GM23248 (cell line): Measurements from ENCODE around the gene TOLLIP. TPM values are rescaled to one million over a fixed set of nuclear protein-coding genes. Genes with fewer than 3 reads are reported as not detected.

Experiments
- DNase-seq: peaks from one replicate; pipeline ENCODE4 v3.0.0-alpha.2; 2015
- H2AFZ ChIP-seq: fragments of 200-600 bp; sonication (generic); 2 replicates; pipeline ENCODE4 v1.6.1; 2016; ENCODE audit warnings: antibody characterized with exemption
- H3F3A ChIP-seq: fragments of 200-600 bp; sonication (generic); 2 replicates; pipeline ENCODE4 v1.6.1; 2016; ENCODE audit warnings: mild to moderate bottlenecking, antibody characterized with exemption, mixed run types; ENCODE audit not compliant: insufficient read depth
- H3K27ac ChIP-seq: fragments of 200-600 bp; sonication (generic); 2 replicates; pipeline ENCODE4 v1.5.1; 2016; ENCODE audit warnings: mild to moderate bottlenecking
- H3K27me3 ChIP-seq: fragments of 200-600 bp; sonication (generic); replicated peaks from 2 replicates; pipeline ENCODE4 v1.6.1; 2016; ENCODE audit warnings: mild to moderate bottlenecking; ENCODE audit not compliant: insufficient read depth
- H3K36me3 ChIP-seq: fragments of 200-600 bp; sonication (generic); 2 replicates; pipeline ENCODE4 v1.6.1; 2016; ENCODE audit warnings: low read depth, mild to moderate bottlenecking
- H3K4me1 ChIP-seq: fragments of 200-600 bp; sonication (generic); 2 replicates; pipeline ENCODE4 v1.6.1; 2016; ENCODE audit warnings: mild to moderate bottlenecking; ENCODE audit not compliant: insufficient read depth
- H3K4me2 ChIP-seq: fragments of 200-600 bp; sonication (generic); one replicate; pipeline ENCODE4 v1.6.1; 2016; ENCODE audit warnings: mild to moderate bottlenecking; ENCODE audit not compliant: unreplicated experiment
- H3K4me3 ChIP-seq: fragments of 200-600 bp; sonication (generic); 2 replicates; pipeline ENCODE4 v1.5.1; 2016; ENCODE audit warnings: mild to moderate bottlenecking
- H3K79me2 ChIP-seq: fragments of 200-600 bp; sonication (generic); 2 replicates; pipeline ENCODE4 v1.6.1; 2016; ENCODE audit warnings: mild to moderate bottlenecking; ENCODE audit not compliant: insufficient read depth
- H3K9ac ChIP-seq: fragments of 200-600 bp; sonication (generic); 2 replicates; pipeline ENCODE4 v1.6.1; 2016; ENCODE audit warnings: mild to moderate bottlenecking
- H3K9me2 ChIP-seq: fragments of 200-600 bp; sonication (generic); 2 replicates; pipeline ENCODE4 v1.6.1; 2016; ENCODE audit warnings: mixed run types, mild to moderate bottlenecking, moderate library complexity; ENCODE audit not compliant: insufficient read depth
- H3K9me3 ChIP-seq: fragments of 200-600 bp; sonication (generic); one replicate; pipeline ENCODE4 v1.6.1; 2017; ENCODE audit warnings: low read depth
- H4K20me1 ChIP-seq: fragments of 200-600 bp; sonication (generic); 2 replicates; pipeline ENCODE4 v1.6.0; 2016; ENCODE audit not compliant: insufficient read depth
- EZH2 ChIP-seq: fragments of 200-600 bp; sonication (generic); IDR thresholded peaks from 2 replicates; pipeline ENCODE4 v1.6.1; 2018; ENCODE audit warnings: antibody characterized with exemption, mild to moderate bottlenecking; ENCODE audit not compliant: insufficient read depth, poor library complexity, severe bottlenecking
- EZH2phosphoT487 ChIP-seq: fragments of 200-600 bp; sonication (generic); IDR thresholded peaks from 2 replicates; pipeline ENCODE4 v1.6.1; 2018; ENCODE audit warnings: antibody characterized with exemption, moderate library complexity, mild to moderate bottlenecking, low read depth; ENCODE audit not compliant: insufficient read depth
- WGBS, 2 experiments: methylation state at CpG; one replicate each; pipeline ENCODE4 v1.1.6; 2015 to 2017; ENCODE audit warnings: low lambda C conversion rate in 2 of 2, low coverage in 1 of 2; ENCODE audit errors: missing lambda C conversion rate in 2 of 2; 5-methylcytosine and 5-hydroxymethylcytosine counted together
- in situ Hi-C: fragments of 300-500 bp; cut with MboI; formaldehyde crosslinking; loops from 2 replicates; pipeline ENCODE4 v1.15.0; 2020
- polyA plus RNA-seq: library from polyadenylated mRNA; unstranded; fragments of >200 nt; fragmentation: Nextera tagmentation; extraction: Ambion mirVana; gene quantifications from 2 replicates; pipeline ENCODE4 v1.2.1, GENCODE V29; 2016
- total RNA-seq: library from RNA; depleted of rRNA; stranded (reverse); fragments of >200 nt; shearing (Covaris generic); gene quantifications from 2 replicates; pipeline ENCODE4 v1.2.3, GENCODE V29; 2014

Gene TOLLIP
- total and polyA plus RNA-seq, 2 experiments from 2014 or later = 27.3 to 57.7 TPM

DNA sequence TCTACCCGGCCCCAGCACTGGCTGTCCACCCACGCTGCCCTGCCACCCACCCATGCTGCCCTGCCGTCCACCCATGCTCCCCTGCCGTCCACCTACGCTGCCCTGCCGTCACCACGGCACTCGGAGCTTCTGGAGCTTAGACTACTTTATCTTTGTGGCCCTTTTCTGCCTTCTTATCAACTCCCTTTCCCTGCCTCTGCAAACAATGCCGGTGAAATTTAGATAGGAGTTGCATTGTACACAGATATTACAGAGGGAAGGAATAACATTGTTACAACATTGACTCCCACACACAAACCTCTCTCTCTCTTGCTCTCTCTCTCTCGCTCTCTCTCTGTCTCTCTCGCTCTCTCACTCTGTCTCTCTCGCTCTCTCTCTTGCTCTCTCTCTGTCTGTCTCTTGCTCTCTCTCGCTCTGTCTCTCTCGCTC, 46.6 kb upstream of the TOLLIP start:
- Histone ChIP-seq H3K4me2 (no peak overlapping the region), H4K20me1 (no peaks in the 10 kb centered on the region), H3K79me2 (no peaks in the 10 kb centered on the region), H3K9me3 (no peaks in the 10 kb centered on the region), H2AFZ (no peak overlapping the region), H3F3A (no peaks in the 10 kb centered on the region), H3K4me1 (no peaks in the 10 kb centered on the region), H3K9me2 (no peaks in the 10 kb centered on the region), H3K27me3 (peaks cover 11% of the 10 kb centered on the region), H3K9ac (no peak overlapping the region), H3K36me3 (no peaks in the 10 kb centered on the region), H3K27ac (no peak overlapping the region), H3K4me3 (no peak overlapping the region)
- TF ChIP-seq EZH2phosphoT487 = no peak
- TF ChIP-seq EZH2 = no peak
- DNase-seq = no peak
- 66 to 74% methylated on average over 11 to 13 of the region's 14 CpGs for WGBS, 2 experiments
- in situ Hi-C loops = no loop called here

DNA sequence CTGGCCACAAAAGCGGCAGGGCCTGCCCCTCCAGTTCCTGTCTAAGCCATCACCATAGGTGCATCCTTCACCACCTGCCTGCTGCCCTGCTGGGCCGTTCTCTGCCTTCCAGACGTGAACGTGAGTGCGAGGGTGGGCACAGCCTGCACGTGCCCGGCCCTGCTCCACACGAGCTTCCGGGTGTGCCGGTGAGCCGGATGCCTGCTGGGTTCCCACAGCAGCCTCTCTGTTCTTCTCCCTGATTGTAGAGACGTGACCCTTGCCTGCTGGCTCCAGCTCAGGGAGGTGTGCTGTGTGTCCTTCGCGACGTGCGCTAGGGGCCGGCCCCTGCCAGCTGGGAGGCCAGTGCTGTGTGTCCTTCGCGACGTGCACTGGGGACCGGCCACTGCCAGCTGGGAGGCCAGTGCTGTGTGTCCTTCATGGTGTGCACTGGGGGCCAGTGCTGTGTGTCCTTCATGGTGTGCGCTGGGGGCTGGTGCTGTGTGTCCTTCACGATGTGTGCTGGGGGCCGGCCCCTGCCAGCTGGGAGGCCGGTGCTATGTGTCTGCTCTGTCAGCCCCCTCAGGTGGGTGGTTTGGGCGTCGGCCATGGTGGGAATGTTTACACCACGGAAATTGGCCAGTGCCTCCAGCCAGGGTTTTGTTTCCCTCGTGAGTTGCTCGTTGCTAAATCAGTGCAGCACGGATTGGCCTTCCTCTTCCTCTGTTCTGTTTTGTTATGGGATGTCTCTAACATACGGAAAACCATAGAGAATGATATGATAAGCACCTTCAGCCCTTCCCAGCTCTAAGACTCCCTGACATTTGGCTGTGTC, 44.9 kb upstream of the TOLLIP start:
- H3K27me3 ChIP-seq = peaks cover 24% of the 10 kb centered on the region
- no peaks in the 10 kb centered on the region for H3K9me3 ChIP-seq
- H3K4me1 ChIP-seq = no peaks in the 10 kb centered on the region
- H4K20me1 ChIP-seq = no peaks in the 10 kb centered on the region
- no peak overlapping the region for H3K27ac ChIP-seq
- no peaks in the 10 kb centered on the region for H3F3A ChIP-seq
- no peak overlapping the region for H3K9ac ChIP-seq
- H3K4me2 ChIP-seq = no peak overlapping the region
- no peak for DNase-seq
- H3K4me3 ChIP-seq = no peak overlapping the region
- H3K36me3 ChIP-seq = no peaks in the 10 kb centered on the region
- in situ Hi-C loops = no loop called here
- no peaks in the 10 kb centered on the region for H3K9me2 ChIP-seq
- no peak overlapping the region for H2AFZ ChIP-seq
- TF ChIP-seq EZH2 (no peak), EZH2phosphoT487 (no peak)
- WGBS, 2 experiments = 57 to 63% methylated on average over 31 to 32 of the region's 32 CpGs
- no peaks in the 10 kb centered on the region for H3K79me2 ChIP-seq

DNA sequence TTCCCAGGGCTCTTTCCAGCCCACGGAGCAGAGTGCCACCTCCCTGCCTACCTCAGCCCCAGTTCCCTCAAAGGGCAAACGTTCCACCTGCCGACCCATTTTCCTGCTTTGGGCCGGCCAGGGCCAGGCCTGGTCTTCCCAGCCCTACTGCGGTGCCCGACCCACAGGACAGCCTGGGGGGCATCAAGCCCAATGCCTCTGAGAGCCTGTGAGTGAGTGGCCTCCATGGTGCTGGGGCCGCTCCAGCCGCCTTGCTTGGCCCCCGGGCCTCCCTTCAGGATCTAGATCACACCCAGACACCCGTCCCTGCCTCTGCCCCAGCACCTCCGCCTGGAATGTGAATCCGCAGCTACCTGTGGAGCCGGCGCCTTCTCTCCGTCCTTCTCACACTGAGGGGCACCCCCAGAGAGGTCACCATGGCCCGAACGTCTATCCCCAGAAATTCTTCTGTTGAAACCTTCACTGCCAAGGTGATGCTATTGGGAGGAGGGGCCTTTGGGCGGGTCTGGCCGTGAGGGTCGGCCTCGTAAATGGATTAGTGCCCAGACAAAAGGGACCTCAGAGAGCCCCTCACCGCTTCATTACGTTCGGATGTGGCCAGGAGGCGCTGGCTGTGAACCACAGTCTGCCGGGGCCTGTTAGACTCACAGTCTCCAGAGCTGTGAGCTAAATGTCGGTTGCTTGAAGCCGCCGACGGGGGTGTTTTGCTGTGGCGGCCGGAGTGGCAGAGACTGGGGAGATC, 44.1 kb upstream of the TOLLIP start:
- Histone ChIP-seq H4K20me1 (no peaks in the 10 kb centered on the region), H3K27me3 (peaks cover 31% of the 10 kb centered on the region), H3F3A (no peaks in the 10 kb centered on the region), H3K36me3 (no peaks in the 10 kb centered on the region), H3K4me2 (no peak overlapping the region), H3K9me2 (no peaks in the 10 kb centered on the region), H2AFZ (no peak overlapping the region), H3K27ac (no peak overlapping the region), H3K9me3 (no peaks in the 10 kb centered on the region), H3K79me2 (no peaks in the 10 kb centered on the region), H3K4me1 (no peaks in the 10 kb centered on the region), H3K4me3 (no peak overlapping the region), H3K9ac (no peak overlapping the region)
- TF ChIP-seq EZH2phosphoT487 = no peak
- TF ChIP-seq EZH2 = no peak
- DNase-seq = no peak
- in situ Hi-C loops = no loop called here
- 44 to 45% methylated on average over 32 of the region's 32 CpGs for WGBS, 2 experiments

DNA sequence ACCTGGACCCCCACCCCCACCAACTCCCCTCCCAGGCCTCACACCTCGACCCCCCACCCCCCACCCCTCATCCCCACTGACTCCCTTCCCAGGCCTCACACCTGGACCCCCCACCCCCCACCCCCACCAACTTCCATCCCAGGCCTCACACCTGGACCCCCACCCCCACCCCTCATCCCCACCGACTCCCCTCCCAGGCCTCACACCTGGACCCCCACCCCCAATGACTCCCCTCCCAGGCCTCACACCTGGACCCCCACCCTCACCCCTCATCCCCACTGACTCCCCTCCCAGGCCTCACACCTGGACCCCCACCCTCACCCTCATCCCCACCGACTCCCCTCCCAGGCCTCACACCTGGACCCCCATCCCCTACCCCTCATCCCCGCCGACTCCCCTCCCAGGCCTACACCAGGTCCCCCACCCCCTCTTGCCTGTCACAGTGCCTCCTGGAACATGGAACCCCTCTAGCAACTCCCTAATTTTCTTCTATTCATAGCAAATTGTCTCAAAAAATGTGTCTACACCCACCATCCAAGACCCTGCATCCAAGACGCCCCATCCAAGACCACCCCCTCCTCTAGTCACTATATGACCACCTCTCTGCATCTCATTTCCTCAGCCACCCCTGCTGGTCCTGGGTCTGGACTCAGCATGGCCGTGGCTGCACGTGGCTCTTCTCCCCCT, 43.4 kb upstream of the TOLLIP start:
- no peak for DNase-seq
- WGBS, 2 experiments = 21 to 26% methylated on average over 3 to 8 of the region's 8 CpGs
- no peak overlapping the region for H2AFZ ChIP-seq

More for the DNA sequence above, 43.4 kb upstream of the TOLLIP start:
- H3K9ac ChIP-seq = no peak overlapping the region
- no peaks in the 10 kb centered on the region for H3K4me1 ChIP-seq
- H3K27ac ChIP-seq = no peak overlapping the region
- no peak for TF ChIP-seq EZH2
- TF ChIP-seq EZH2phosphoT487 = no peak
- H3F3A ChIP-seq = no peaks in the 10 kb centered on the region
- no peak overlapping the region for H3K4me2 ChIP-seq
- H3K79me2 ChIP-seq = no peaks in the 10 kb centered on the region
- in situ Hi-C loops = no loop called here
- H4K20me1 ChIP-seq = no peaks in the 10 kb centered on the region
- H3K9me2 ChIP-seq = no peaks in the 10 kb centered on the region
- no peak overlapping the region for H3K4me3 ChIP-seq
- H3K36me3 ChIP-seq = no peaks in the 10 kb centered on the region
- H3K9me3 ChIP-seq = no peaks in the 10 kb centered on the region
- peaks cover 31% of the 10 kb centered on the region for H3K27me3 ChIP-seq
